Uterus (tissue), 4 donors: ENCODE data around the gene CRTAC1. TPM values are rescaled to one million over a fixed set of nuclear protein-coding genes. Genes with fewer than 3 reads are reported as not detected.
A peak's percentile ranks its signal among the peaks of the same experiment; 100 is the strongest.

ENCODE experiments used
- DNase-seq, 2 donors: peaks; one replicate each; pipeline ENCODE4 v3.0.0-alpha.2; 2019 to 2020
- H3K27ac ChIP-seq, 2 donors: fragments of 200-600 bp; sonication (generic); 1 replicate in 1 of 2; 2 replicates in 1 of 2; pipeline ENCODE4 v1.5.1; 2016 to 2018
- H3K27me3 ChIP-seq, 2 donors: fragments of 200-600 bp; sonication (generic); one replicate each; pipeline ENCODE4 v1.5.1; 2018 to 2019; ENCODE audit warnings: control low read depth in 1 of 2
- H3K36me3 ChIP-seq, 2 donors: fragments of 200-600 bp; sonication (generic); one replicate each; pipeline ENCODE4 v1.5.1; 2019; ENCODE audit warnings: control low read depth in 1 of 2
- H3K4me1 ChIP-seq, 2 donors: fragments of 200-600 bp; sonication (generic); one replicate each; pipeline ENCODE4 v1.5.1; 2018 to 2019; ENCODE audit warnings: control low read depth in 1 of 2
- H3K4me3 ChIP-seq, 2 donors: fragments of 200-600 bp; sonication (generic); 1 replicate in 1 of 2; 2 replicates in 1 of 2; pipeline ENCODE4 v1.5.1; 2018 to 2019; ENCODE audit warnings: mild to moderate bottlenecking in 1 of 2
- H3K9me3 ChIP-seq, 2 donors: fragments of 200-600 bp; sonication (generic); one replicate each; pipeline ENCODE4 v1.5.1; 2019; ENCODE audit warnings: control low read depth in 1 of 2
- CTCF ChIP-seq, 4 experiments: fragments of 200-600 bp in 2 of 4; fragments of 450-650 bp in 2 of 4; sonication (generic) in 2 of 4; IDR thresholded peaks; one replicate each; pipeline ENCODE4 v1.5.1; 2016 to 2019; ENCODE audit warnings: antibody characterized with exemption in 4 of 4, mild to moderate bottlenecking in 2 of 4, moderate library complexity in 1 of 4
- POLR2A ChIP-seq, 2 donors: fragments of 450-650 bp; IDR thresholded peaks; one replicate each; pipeline ENCODE4 v1.6.1; 2016; ENCODE audit warnings: antibody characterized with exemption in 2 of 2, mild to moderate bottlenecking in 1 of 2, moderate library complexity in 1 of 2
- intact Hi-C: fragments of 100-400 bp; cut with DNase I; formaldehyde crosslinking; loops from one replicate; pipeline ENCODE4 v1.15.1; 2023; ENCODE audit warnings: low total_unique reads
- total RNA-seq, 4 donors: library from RNA; depleted of rRNA in 3 of 4; stranded (reverse); fragments of >200 nt in 3 of 4; gene quantifications; one replicate each; pipeline versions ENCODE4 v1.1.0 to v1.2.4, GENCODE V29; 2014 to 2023
- donor health status: DM: yes; HTN: yes; CAD: no.

The CRTAC1 gene
- total RNA-seq, 4 donors from 2014 or later, result 0.26 to 7.5 (median 2.0) TPM

GRCh38 chr10:98030991-98031431 lies 590 bp upstream of the CRTAC1 start:
- intact Hi-C loops, result no loop called here

GRCh38 chr10:98029149-98030092 lies 1.0 kb downstream of the CRTAC1 start:
- H3K27ac ChIP-seq, result no peak overlapping the region
- DNase-seq, result no peak

More at GRCh38 chr10:98030991-98031431, 590 bp upstream of the CRTAC1 start:
- Histone ChIP-seq H3K4me3 (peak overlapping the region in 1 of 2 donors; percentile 31), H3K36me3 (no peaks in the 10 kb centered on the region), H3K9me3 (no peaks in the 10 kb centered on the region), H3K27me3 (peaks cover 11 to 16% of the 10 kb centered on the region in 2 donors), H3K27ac (no peak overlapping the region), H3K4me1 (peaks cover 0 to 14% of the 10 kb centered on the region in 2 donors)
- no peak for TF ChIP-seq POLR2A (IDR thresholded peaks at IDR 0.05)
- TF ChIP-seq CTCF (IDR thresholded peaks at IDR 0.05), result no peak
- peak in 1 of 2 donors; percentile 19 for DNase-seq

GRCh38 chr10:98028168-98028770 lies 2.2 kb downstream of the CRTAC1 start:
- DNase-seq, result peak; percentile 28 to 30
- Histone ChIP-seq H3K27ac (no peak overlapping the region), H3K4me3 (no peak overlapping the region), H3K36me3 (no peaks in the 10 kb centered on the region), H3K9me3 (no peaks in the 10 kb centered on the region), H3K4me1 (peaks cover 0 to 14% of the 10 kb centered on the region in 2 donors), H3K27me3 (peaks cover 11 to 14% of the 10 kb centered on the region in 2 donors)
- TF ChIP-seq CTCF (IDR thresholded peaks at IDR 0.05), result peak in 3 of 4 experiments; percentile 31 to 45 (median 40)
- TF ChIP-seq POLR2A (IDR thresholded peaks at IDR 0.05), result no peak
- intact Hi-C loops, result no loop called here

More at GRCh38 chr10:98029149-98030092, 1.0 kb downstream of the CRTAC1 start:
- Histone ChIP-seq H3K9me3 (no peaks in the 10 kb centered on the region), H3K4me1 (peaks cover 0 to 14% of the 10 kb centered on the region in 2 donors), H3K36me3 (no peaks in the 10 kb centered on the region), H3K4me3 (peak overlapping the region; percentile 31 to 34), H3K27me3 (peaks cover 11 to 14% of the 10 kb centered on the region in 2 donors)
- TF ChIP-seq CTCF (IDR thresholded peaks at IDR 0.05) (no peak), POLR2A (IDR thresholded peaks at IDR 0.05) (no peak)
- intact Hi-C loops, result no loop called here

- no peak for DNase-seq
- intact Hi-C loops, result no loop called here
- H3K27me3 ChIP-seq, result peaks cover 0 to 3% of the 10 kb centered on the region in 2 donors
- no peak for TF ChIP-seq CTCF (IDR thresholded peaks at IDR 0.05)
- H3K9me3 ChIP-seq, result no peaks in the 10 kb centered on the region
- H3K36me3 ChIP-seq, result no peaks in the 10 kb centered on the region
- H3K4me1 ChIP-seq, result no peaks in the 10 kb centered on the region
- no peak overlapping the region for H3K27ac ChIP-seq
- no peak overlapping the region for H3K4me3 ChIP-seq
Measured at GRCh38 chr10:98023024-98023423, 7.4 kb downstream of the CRTAC1 start.

GRCh38 chr10:98020784-98021183 lies 9.6 kb downstream of the CRTAC1 start:
- Histone ChIP-seq H3K4me1 (no peaks in the 10 kb centered on the region), H3K36me3 (no peaks in the 10 kb centered on the region), H3K4me3 (no peak overlapping the region), H3K27ac (no peak overlapping the region), H3K9me3 (no peaks in the 10 kb centered on the region), H3K27me3 (no peaks in the 10 kb centered on the region)
- intact Hi-C loops, result no loop called here
- TF ChIP-seq POLR2A (IDR thresholded peaks at IDR 0.05) (no peak), CTCF (IDR thresholded peaks at IDR 0.05) (no peak)
- DNase-seq, result no peak
